CD8-positive, alpha-beta memory T cell (primary cell): ENCODE measurements around the gene NDRG4. TPM values are rescaled to one million over a fixed set of nuclear protein-coding genes. Genes with fewer than 3 reads are reported as not detected.

Source experiments
- CTCF ChIA-PET: fragments of 350-600 bp; sonication (Branson Sonifier 250); formaldehyde crosslinking; loops from one replicate; lab custom pipeline; 2021; ENCODE audit warnings: antibody characterized with exemption; lab: Charles Lee
- POLR2A ChIA-PET: fragments of 350-600 bp; sonication (Branson Sonifier 250); formaldehyde crosslinking; loops from one replicate; lab custom pipeline; 2021; ENCODE audit warnings: antibody characterized with exemption; lab: Charles Lee
- DNase-seq, 5 donors: peaks; one replicate each; pipeline versions ENCODE4 v3.0.0 to v3.0.0-alpha.2; 2020 to 2022; ENCODE audit warnings: mixed read lengths in 1 of 5
- H3K27ac ChIP-seq: one replicate; pipeline ENCODE4 v1.7.0; 2013; ENCODE audit warnings: low read depth, mild to moderate bottlenecking, low read length, moderate library complexity
- H3K27me3 ChIP-seq: 2 replicates; pipeline ENCODE4 v1.7.0; 2013; ENCODE audit warnings: low read length, mild to moderate bottlenecking; ENCODE audit not compliant: insufficient read depth, poor library complexity, severe bottlenecking
- H3K36me3 ChIP-seq: 2 replicates; pipeline ENCODE4 v1.7.0; 2013; ENCODE audit warnings: mild to moderate bottlenecking, low read length, moderate library complexity; ENCODE audit not compliant: insufficient read depth
- H3K4me1 ChIP-seq: 2 replicates; pipeline ENCODE4 v1.7.0; 2013; ENCODE audit warnings: mild to moderate bottlenecking, low read length, moderate library complexity; ENCODE audit not compliant: insufficient read depth
- H3K4me3 ChIP-seq: 2 replicates; pipeline ENCODE4 v1.7.0; 2013; ENCODE audit warnings: mild to moderate bottlenecking, low read length
- H3K9me3 ChIP-seq: 2 replicates; pipeline ENCODE4 v1.7.0; 2013; ENCODE audit warnings: mild to moderate bottlenecking, low read length
- H3K27ac Mint-ChIP-seq, 8 donors: one replicate each; pipeline ENCODE4 v1.8.0; 2020 to 2021; ENCODE audit warnings: mixed read lengths in 8 of 8, mild to moderate bottlenecking in 6 of 8, inconsistent platforms in 3 of 8, moderate library complexity in 3 of 8
- H3K27me3 Mint-ChIP-seq, 2 donors: one replicate each; pipeline ENCODE4 v1.8.0; 2020 to 2021; ENCODE audit warnings: mixed read lengths in 2 of 2, mild to moderate bottlenecking in 1 of 2, moderate library complexity in 1 of 2
- H3K36me3 Mint-ChIP-seq, 3 donors: one replicate each; pipeline ENCODE4 v1.8.0; 2020 to 2021; ENCODE audit warnings: mixed read lengths in 3 of 3, inconsistent platforms in 1 of 3, mild to moderate bottlenecking in 1 of 3
- H3K4me1 Mint-ChIP-seq, 3 donors: one replicate each; pipeline ENCODE4 v1.8.0; 2020 to 2021; ENCODE audit warnings: mixed read lengths in 3 of 3, inconsistent platforms in 1 of 3, mild to moderate bottlenecking in 1 of 3
- H3K4me3 Mint-ChIP-seq, 7 donors: one replicate each; pipeline ENCODE4 v1.8.0; 2020 to 2021; ENCODE audit warnings: mixed read lengths in 7 of 7, mild to moderate bottlenecking in 6 of 7, moderate library complexity in 4 of 7, inconsistent platforms in 2 of 7
- H3K9me3 Mint-ChIP-seq, 5 donors: one replicate each; pipeline ENCODE4 v1.8.0; 2020 to 2022; ENCODE audit warnings: mixed read lengths in 5 of 5, mild to moderate bottlenecking in 3 of 5, moderate library complexity in 2 of 5, inconsistent platforms in 1 of 5
- polyA plus RNA-seq: library from polyadenylated mRNA; unstranded; fragments of 300-500 nt; fragmentation: Illumina TruSeq; gene quantifications from one replicate; pipeline ENCODE4 v1.2.3, GENCODE V29; 2021
- total RNA-seq, 2 experiments: library from RNA; stranded (reverse); gene quantifications; one replicate each; pipeline ENCODE4 v1.2.3, GENCODE V29; 2021

The NDRG4 gene
- total and polyA plus RNA-seq, 3 experiments from 2014 or later, result 0.63 to 2.4 (median 1.6) TPM

- Histone ChIP-seq H3K36me3 (no peaks in the 10 kb centered on the region), H3K4me3 (no peak overlapping the region), H3K4me1 (no peaks in the 10 kb centered on the region), H3K27ac (no peak overlapping the region), H3K9me3 (no peaks in the 10 kb centered on the region), H3K27me3 (peaks cover 2% of the 10 kb centered on the region)
- Mint-ChIP-seq H3K36me3 (no peaks in the 10 kb centered on the region), H3K4me3 (no peak overlapping the region), H3K4me1 (peaks cover 0 to 1% (median 0%) of the 10 kb centered on the region in 3 donors), H3K27me3 (peaks cover 23 to 58% of the 10 kb centered on the region in 2 donors), H3K27ac (no peak overlapping the region), H3K9me3 (no peaks in the 10 kb centered on the region)
- CTCF ChIA-PET, result interaction anchor here (0.9 kb wide), 1 partner anchor 16 kb away, joined by 4 read pairs; no protein-coding TSS in a partner anchor
- no peak for DNase-seq
- POLR2A ChIA-PET, result no interaction called here
Observed at GRCh38 chr16:58471209-58471975, 28.6 kb upstream of the NDRG4 start.

- no peaks in the 10 kb centered on the region for H3K36me3 ChIP-seq
- peaks cover 16 to 53% of the 10 kb centered on the region in 2 donors for H3K27me3 Mint-ChIP-seq
- no peaks in the 10 kb centered on the region for H3K4me1 ChIP-seq
- ChIA-PET CTCF (interaction anchor here (0.9 kb wide), 1 partner anchor 15 kb away, joined by 4 read pairs; no protein-coding TSS in a partner anchor), POLR2A (no interaction called here)
- H3K36me3 Mint-ChIP-seq, result no peaks in the 10 kb centered on the region
- H3K9me3 Mint-ChIP-seq, result no peaks in the 10 kb centered on the region
- no peak for DNase-seq
- H3K4me3 Mint-ChIP-seq, result no peak overlapping the region
- H3K27me3 ChIP-seq, result no peaks in the 10 kb centered on the region
- no peak overlapping the region for H3K27ac ChIP-seq
- no peaks in the 10 kb centered on the region for H3K9me3 ChIP-seq
- no peak overlapping the region for H3K4me3 ChIP-seq
- H3K4me1 Mint-ChIP-seq, result no peaks in the 10 kb centered on the region
- H3K27ac Mint-ChIP-seq, result peak overlapping the region in 1 of 8 donors; percentile 74
Observed at GRCh38 chr16:58472266-58472665, 27.7 kb upstream of the NDRG4 start.

- H3K27me3 Mint-ChIP-seq, result peaks cover 13 to 48% of the 10 kb centered on the region in 2 donors
- Histone ChIP-seq H3K9me3 (no peaks in the 10 kb centered on the region), H3K4me3 (no peak overlapping the region), H3K27me3 (no peaks in the 10 kb centered on the region), H3K4me1 (no peaks in the 10 kb centered on the region), H3K27ac (no peak overlapping the region), H3K36me3 (no peaks in the 10 kb centered on the region)
- no peaks in the 10 kb centered on the region for H3K9me3 Mint-ChIP-seq
- POLR2A ChIA-PET, result no interaction called here
- no peaks in the 10 kb centered on the region for H3K4me1 Mint-ChIP-seq
- no peak overlapping the region for H3K4me3 Mint-ChIP-seq
- no peaks in the 10 kb centered on the region for H3K36me3 Mint-ChIP-seq
- no peak for DNase-seq
- CTCF ChIA-PET, result interaction anchor here (1.6 kb wide), 1 partner anchor 15 kb away, joined by 5 read pairs; no protein-coding TSS in a partner anchor
- no peak overlapping the region for H3K27ac Mint-ChIP-seq
Observed at GRCh38 chr16:58472827-58473226, 27.1 kb upstream of the NDRG4 start.

- Mint-ChIP-seq H3K36me3 (no peaks in the 10 kb centered on the region), H3K9me3 (no peaks in the 10 kb centered on the region), H3K4me3 (no peak overlapping the region), H3K27me3 (peaks cover 13 to 33% of the 10 kb centered on the region in 2 donors), H3K27ac (no peak overlapping the region), H3K4me1 (no peaks in the 10 kb centered on the region)
- no peak overlapping the region for H3K27ac ChIP-seq
- H3K4me3 ChIP-seq, result no peak overlapping the region
- no peaks in the 10 kb centered on the region for H3K4me1 ChIP-seq
- H3K36me3 ChIP-seq, result no peaks in the 10 kb centered on the region
- H3K27me3 ChIP-seq, result no peaks in the 10 kb centered on the region
- DNase-seq, result no peak
- ChIA-PET POLR2A (no interaction called here), CTCF (interaction anchor here (1.6 kb wide), 1 partner anchor 13 kb away, joined by 5 read pairs; no protein-coding TSS in a partner anchor)
- H3K9me3 ChIP-seq, result no peaks in the 10 kb centered on the region
Observed at GRCh38 chr16:58474296-58474695, 25.6 kb upstream of the NDRG4 start.

- H3K4me3 Mint-ChIP-seq, result no peak overlapping the region
- H3K9me3 Mint-ChIP-seq, result no peaks in the 10 kb centered on the region
- DNase-seq, result no peak
- H3K9me3 ChIP-seq, result no peaks in the 10 kb centered on the region
- POLR2A ChIA-PET, result no interaction called here
- H3K4me1 Mint-ChIP-seq, result no peaks in the 10 kb centered on the region
- no peaks in the 10 kb centered on the region for H3K27me3 ChIP-seq
- CTCF ChIA-PET, result interaction anchor here (1.0 kb wide), 1 partner anchor 13 kb away, joined by 4 read pairs; no protein-coding TSS in a partner anchor
- H3K27me3 Mint-ChIP-seq, result peaks cover 13 to 27% of the 10 kb centered on the region in 2 donors
- no peaks in the 10 kb centered on the region for H3K36me3 Mint-ChIP-seq
- H3K4me3 ChIP-seq, result no peak overlapping the region
- H3K36me3 ChIP-seq, result no peaks in the 10 kb centered on the region
- no peak overlapping the region for H3K27ac ChIP-seq
- no peaks in the 10 kb centered on the region for H3K4me1 ChIP-seq
- no peak overlapping the region for H3K27ac Mint-ChIP-seq
Observed at GRCh38 chr16:58475091-58475619, 24.8 kb upstream of the NDRG4 start.

- H3K4me1 Mint-ChIP-seq, result no peaks in the 10 kb centered on the region
- Histone ChIP-seq H3K4me3 (no peak overlapping the region), H3K36me3 (no peaks in the 10 kb centered on the region), H3K27me3 (no peaks in the 10 kb centered on the region), H3K4me1 (no peaks in the 10 kb centered on the region), H3K27ac (no peak overlapping the region), H3K9me3 (no peaks in the 10 kb centered on the region)
- DNase-seq, result no peak
- ChIA-PET POLR2A (no interaction called here), CTCF (no interaction called here)
- no peak overlapping the region for H3K4me3 Mint-ChIP-seq
- H3K36me3 Mint-ChIP-seq, result no peaks in the 10 kb centered on the region
- peaks cover 13 to 28% of the 10 kb centered on the region in 2 donors for H3K27me3 Mint-ChIP-seq
- H3K9me3 Mint-ChIP-seq, result no peaks in the 10 kb centered on the region
- no peak overlapping the region for H3K27ac Mint-ChIP-seq
Observed at GRCh38 chr16:58476791-58477190, 23.2 kb upstream of the NDRG4 start.

- Mint-ChIP-seq H3K36me3 (no peaks in the 10 kb centered on the region), H3K9me3 (no peaks in the 10 kb centered on the region), H3K27ac (no peak overlapping the region), H3K27me3 (peaks cover 2 to 23% of the 10 kb centered on the region in 2 donors), H3K4me3 (no peak overlapping the region), H3K4me1 (no peaks in the 10 kb centered on the region)
- no peak for DNase-seq
- no peaks in the 10 kb centered on the region for H3K4me1 ChIP-seq
- H3K27ac ChIP-seq, result no peak overlapping the region
- CTCF ChIA-PET, result no interaction called here
- H3K36me3 ChIP-seq, result no peaks in the 10 kb centered on the region
- no peaks in the 10 kb centered on the region for H3K9me3 ChIP-seq
- POLR2A ChIA-PET, result no interaction called here
- H3K4me3 ChIP-seq, result no peak overlapping the region
- H3K27me3 ChIP-seq, result no peaks in the 10 kb centered on the region
Observed at GRCh38 chr16:58478427-58478826, 21.5 kb upstream of the NDRG4 start.

- no peaks in the 10 kb centered on the region for H3K36me3 Mint-ChIP-seq
- no peak for DNase-seq
- CTCF ChIA-PET, result interaction anchor here (0.7 kb wide), 1 partner anchor 143 kb away, joined by 3 read pairs; no protein-coding TSS in a partner anchor
- POLR2A ChIA-PET, result no interaction called here
- H3K27ac ChIP-seq, result no peak overlapping the region
- H3K9me3 ChIP-seq, result no peaks in the 10 kb centered on the region
- no peak overlapping the region for H3K4me3 ChIP-seq
- H3K4me1 Mint-ChIP-seq, result no peaks in the 10 kb centered on the region
- H3K9me3 Mint-ChIP-seq, result no peaks in the 10 kb centered on the region
- H3K27me3 Mint-ChIP-seq, result peaks cover 0 to 13% of the 10 kb centered on the region in 2 donors
- peak overlapping the region in 1 of 8 donors; percentile 72 for H3K27ac Mint-ChIP-seq
- no peaks in the 10 kb centered on the region for H3K4me1 ChIP-seq
- H3K36me3 ChIP-seq, result no peaks in the 10 kb centered on the region
- H3K27me3 ChIP-seq, result no peaks in the 10 kb centered on the region
- H3K4me3 Mint-ChIP-seq, result no peak overlapping the region
Observed at GRCh38 chr16:58481226-58481869, 18.6 kb upstream of the NDRG4 start.
